Measurements from ENCODE around the gene WNT3A.
"Not testable (repeated sequence)": the region's sequence is repeated elsewhere in the genome, so short reads cannot be mapped to it uniquely, and the experiment has no call there.

WNT3A gene

DNA sequence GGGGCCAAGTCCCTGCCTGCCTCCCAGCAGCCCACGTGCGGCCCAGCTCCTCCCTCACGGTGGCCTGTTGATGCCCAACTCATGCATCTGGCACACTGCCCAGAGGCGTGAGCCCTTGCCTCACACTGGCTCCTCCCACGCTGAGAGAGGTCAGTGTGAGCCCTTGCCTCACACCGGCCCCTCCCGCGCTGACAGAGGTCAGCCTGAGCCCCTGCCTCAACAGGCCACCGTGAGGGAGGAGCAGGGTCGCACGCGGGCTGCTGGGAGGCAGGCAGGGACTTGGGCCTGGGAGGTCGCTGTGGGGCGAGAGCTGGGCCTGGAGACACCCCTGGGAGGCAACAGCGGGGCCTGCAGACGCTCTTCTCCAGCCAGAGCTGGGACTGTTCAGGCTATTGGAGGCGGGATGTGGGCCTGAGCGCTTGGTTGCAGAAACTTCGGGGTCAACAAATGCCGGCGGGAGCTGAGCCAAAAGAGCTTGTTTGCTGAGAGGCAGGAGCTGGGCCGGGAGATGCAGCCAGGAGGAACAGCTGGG lies 33.9 kb upstream of the WNT3A start:
- DNase-seq (ENCODE audit: low spot score); in situ Hi-C loops (cut with MboI; ENCODE audit: low pct_unique_long_range_greater_than_20kb, low sequenced_read_pairs, unreplicated experiment): not testable (repeated sequence)

DNA sequence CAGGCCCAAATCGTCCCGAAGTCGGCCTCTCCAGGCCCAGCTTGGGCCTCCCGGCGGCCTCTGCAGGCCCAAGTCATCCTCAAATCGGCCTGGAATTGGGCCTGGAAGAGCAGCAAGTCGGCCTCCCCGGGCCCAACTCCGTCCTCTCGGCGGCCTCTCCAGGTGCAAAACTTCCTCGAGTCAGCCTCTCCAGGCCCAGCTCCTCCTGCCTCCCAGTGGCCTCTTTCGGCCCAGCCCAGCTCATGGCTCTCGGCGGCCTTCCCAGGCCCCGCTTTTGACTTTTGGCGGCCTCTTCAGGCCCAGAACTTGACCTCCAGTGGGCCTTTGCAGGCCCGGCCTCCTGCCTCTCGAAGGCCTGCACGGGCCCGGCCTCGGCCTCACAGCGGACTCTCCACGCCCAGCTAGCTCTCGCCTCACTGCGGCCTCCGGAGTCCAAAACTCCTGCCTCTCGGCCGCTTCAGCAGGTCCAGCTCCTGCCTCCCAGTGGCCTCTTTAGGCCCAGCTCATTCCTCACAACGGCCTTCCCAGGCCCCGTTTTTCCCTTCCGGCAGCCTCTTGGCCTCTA lies 33.0 kb upstream of the WNT3A start:
- in situ Hi-C loops (cut with MboI; ENCODE audit: low pct_unique_long_range_greater_than_20kb, low sequenced_read_pairs, unreplicated experiment); DNase-seq (ENCODE audit: low spot score): not testable (repeated sequence)

DNA sequence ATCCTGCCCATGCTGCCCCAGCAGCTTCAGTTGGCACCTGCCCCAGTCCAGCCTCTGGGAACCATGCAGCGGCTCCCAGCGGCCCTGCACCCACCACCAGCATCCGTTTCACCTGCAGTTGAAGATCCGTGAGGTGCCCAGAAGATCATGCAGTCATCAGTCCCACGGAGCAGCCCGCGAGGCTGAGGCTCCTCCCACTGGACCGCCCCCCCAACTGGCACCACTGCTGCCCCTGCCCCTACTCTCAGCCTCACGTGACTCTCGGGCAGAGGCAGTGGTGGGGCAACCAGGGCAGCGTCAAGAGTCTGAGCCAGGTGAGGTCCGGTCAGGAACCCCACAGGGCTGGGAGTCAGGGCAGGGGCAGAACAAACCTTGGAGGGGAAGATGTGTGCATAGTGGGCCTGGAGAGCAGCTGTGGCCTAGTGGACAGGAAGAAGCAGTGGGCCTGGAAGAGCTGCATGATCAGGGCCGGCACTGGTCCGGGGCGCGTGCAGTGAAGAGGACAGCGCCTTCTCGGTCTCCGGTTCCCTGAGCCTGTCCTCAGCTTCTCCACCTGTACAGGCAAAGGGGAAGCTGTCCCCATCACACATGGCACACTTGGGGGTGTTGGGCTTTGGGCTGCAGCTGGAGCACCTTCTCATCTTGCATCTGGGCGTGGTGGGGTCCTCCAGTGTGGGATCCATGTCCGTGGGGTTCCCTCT lies 31.1 kb upstream of the WNT3A start:
- DNase-seq (ENCODE audit: low spot score); in situ Hi-C loops (cut with MboI; ENCODE audit: low pct_unique_long_range_greater_than_20kb, low sequenced_read_pairs, unreplicated experiment): not testable (repeated sequence)

DNA sequence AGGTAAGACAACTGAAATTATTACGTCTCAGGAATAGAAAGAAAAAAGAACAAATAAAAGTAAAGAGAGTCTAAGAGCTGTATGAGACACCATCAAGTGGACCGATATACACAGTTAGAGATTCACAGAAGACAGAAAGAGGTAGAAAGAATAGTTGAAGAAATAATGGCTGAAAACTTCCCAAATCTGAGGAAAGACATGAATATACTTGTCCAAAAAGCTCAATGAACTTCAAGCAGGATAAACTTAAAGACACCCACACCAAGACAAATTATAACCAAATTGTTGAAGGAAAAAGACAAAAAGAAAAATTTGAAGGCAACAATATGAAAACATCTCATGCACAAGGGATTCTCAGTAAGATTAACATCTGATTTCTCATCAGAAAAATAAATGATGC lies 19.6 kb upstream of the WNT3A start:
- DNase-seq (ENCODE audit: low spot score), result no peak
- TF ChIP-seq, protein P1, sequence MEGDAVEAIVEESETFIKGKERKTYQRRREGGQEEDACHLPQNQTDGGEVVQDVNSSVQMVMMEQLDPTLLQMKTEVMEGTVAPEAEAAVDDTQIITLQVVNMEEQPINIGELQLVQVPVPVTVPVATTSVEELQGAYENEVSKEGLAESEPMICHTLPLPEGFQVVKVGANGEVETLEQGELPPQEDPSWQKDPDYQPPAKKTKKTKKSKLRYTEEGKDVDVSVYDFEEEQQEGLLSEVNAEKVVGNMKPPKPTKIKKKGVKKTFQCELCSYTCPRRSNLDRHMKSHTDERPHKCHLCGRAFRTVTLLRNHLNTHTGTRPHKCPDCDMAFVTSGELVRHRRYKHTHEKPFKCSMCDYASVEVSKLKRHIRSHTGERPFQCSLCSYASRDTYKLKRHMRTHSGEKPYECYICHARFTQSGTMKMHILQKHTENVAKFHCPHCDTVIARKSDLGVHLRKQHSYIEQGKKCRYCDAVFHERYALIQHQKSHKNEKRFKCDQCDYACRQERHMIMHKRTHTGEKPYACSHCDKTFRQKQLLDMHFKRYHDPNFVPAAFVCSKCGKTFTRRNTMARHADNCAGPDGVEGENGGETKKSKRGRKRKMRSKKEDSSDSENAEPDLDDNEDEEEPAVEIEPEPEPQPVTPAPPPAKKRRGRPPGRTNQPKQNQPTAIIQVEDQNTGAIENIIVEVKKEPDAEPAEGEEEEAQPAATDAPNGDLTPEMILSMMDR (IDR thresholded peaks at IDR 0.05; ENCODE audit: extremely low read depth, insufficient read depth, missing control alignments), result no peak
- in situ Hi-C loops (cut with MboI; ENCODE audit: low pct_unique_long_range_greater_than_20kb, low sequenced_read_pairs, unreplicated experiment), result no loop called here

DNA sequence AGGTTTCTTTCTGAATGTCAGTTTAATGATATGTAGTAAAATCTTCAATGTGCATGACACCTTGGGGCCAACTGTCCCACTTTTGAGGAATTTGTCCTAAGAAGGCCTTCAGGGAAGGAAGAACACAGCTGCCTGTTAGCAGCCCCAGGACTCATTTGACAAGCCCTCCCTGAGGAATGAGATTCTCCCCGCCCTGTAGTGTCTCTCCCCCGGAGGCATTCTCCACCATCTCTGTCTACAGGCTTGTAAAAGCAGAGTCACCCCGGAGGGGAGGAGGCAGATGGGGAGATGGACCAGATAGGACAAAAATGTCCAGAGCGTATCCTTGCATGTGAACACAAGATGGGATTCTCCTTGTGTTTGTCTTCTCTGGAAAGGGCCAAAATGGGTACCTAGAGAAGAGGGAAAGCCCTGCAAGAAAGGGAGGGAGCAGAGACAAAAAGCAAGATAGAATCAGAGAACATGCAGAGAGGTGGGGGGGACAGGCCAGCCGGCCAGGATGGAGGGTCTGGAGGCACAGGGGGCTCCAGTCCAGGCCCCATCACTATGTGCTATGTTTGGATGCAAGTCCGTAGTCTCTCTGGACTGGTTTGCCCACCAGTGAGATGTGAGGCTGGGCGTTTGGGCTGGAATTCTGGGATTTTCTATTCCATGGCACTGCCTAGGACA lies 12.0 kb upstream of the WNT3A start:
- DNase-seq (ENCODE audit: low spot score), result no peak
- in situ Hi-C loops (cut with MboI; ENCODE audit: low pct_unique_long_range_greater_than_20kb, low sequenced_read_pairs, unreplicated experiment), result no loop called here
- TF ChIP-seq, protein P1 (IDR thresholded peaks at IDR 0.05; ENCODE audit: extremely low read depth, insufficient read depth, missing control alignments), result no peak

DNA sequence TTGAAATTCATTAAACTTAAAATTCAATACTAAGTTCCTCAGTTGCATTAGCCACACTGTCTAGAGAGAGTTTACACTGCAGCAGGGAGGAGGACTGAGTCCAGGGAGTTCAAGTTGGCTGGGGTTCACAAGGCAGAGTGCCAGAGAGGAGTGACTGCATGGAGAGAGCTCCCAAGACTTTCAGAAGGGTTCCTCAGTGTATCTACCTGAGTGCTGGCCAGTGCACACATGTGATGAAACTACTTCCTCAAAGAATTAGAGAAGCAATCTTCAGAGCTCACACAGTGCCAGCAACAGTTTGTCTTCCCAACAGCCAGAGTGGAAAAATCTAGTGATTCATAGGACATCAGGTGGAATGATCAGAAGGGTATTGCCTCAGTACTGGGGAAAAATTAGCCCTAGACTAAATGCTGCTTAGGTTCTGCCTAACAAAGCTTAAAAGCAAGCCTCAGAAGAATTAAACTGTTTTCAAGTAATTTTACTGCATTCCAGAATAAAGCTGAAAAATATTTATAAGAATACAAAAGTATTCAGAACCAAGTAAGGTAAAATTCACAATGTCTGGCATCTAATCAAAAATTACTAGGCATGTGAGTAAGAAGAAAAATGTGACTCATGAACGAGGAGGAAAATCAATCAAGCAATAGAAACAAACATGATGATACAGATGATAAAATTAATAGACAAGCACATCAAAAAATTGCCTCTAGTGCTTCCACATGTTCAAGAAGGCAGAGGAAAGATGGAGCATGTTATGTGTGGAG lies 10.4 kb upstream of the WNT3A start:
- TF ChIP-seq, protein P1 (IDR thresholded peaks at IDR 0.05; ENCODE audit: extremely low read depth, insufficient read depth, missing control alignments), result no peak
- DNase-seq (ENCODE audit: low spot score), result no peak
- in situ Hi-C loops (cut with MboI; ENCODE audit: low pct_unique_long_range_greater_than_20kb, low sequenced_read_pairs, unreplicated experiment), result no loop called here

DNA sequence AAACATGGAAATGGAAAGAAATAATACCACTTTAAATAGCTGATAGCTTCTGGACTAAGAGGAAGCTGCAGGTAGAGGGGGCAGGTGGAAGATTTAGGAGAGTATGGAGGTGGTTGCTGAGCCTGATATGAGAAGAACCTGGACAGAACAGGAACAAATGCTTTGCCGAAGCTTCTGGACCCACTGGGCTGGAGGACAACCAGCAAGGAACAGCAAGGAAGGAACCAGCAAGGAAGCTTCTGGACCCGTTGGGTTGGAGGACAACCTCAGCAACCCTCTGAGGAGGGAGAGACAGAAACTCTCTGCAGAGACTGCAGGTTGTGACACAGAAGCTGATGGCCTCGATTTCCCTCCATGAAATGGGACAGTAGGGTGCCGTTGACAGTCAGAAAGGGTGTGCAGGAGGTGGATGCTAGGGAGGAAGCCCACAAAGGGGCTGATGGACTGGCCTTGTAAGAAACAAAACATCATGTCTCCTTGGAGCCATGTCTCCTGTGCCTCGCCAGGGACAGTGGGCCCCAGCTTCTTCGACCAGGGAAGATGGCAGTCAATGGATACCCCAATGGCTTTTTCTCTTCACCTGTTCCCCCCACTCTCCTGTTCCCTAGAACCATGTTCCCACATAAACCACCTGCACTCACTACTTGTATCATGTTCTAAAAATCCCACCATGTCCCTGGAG lies 8.3 kb upstream of the WNT3A start:
- in situ Hi-C loops (cut with MboI; ENCODE audit: low pct_unique_long_range_greater_than_20kb, low sequenced_read_pairs, unreplicated experiment), result no loop called here
- DNase-seq (ENCODE audit: low spot score), result no peak
- TF ChIP-seq, protein P1 (IDR thresholded peaks at IDR 0.05; ENCODE audit: extremely low read depth, insufficient read depth, missing control alignments), result no peak

All from GM13977 (cell line).